ENCODE measurements around the gene RRAS2.

GRCh38 chr11:14242187-14242586, 116.8 kb downstream of the RRAS2 start:
- TF ChIP-seq CTCF (IDR thresholded peaks at IDR 0.05), result no peak
- TF ChIP-seq EP300 (IDR thresholded peaks at IDR 0.05), result no peak
- TF ChIP-seq POLR2A (IDR thresholded peaks at IDR 0.05), result no peak
- no peak for TF ChIP-seq POLR2AphosphoS5 (IDR thresholded peaks at IDR 0.05)
